22Rv1 (cell line): Measurements from ENCODE around the gene GGNBP2.

Experiments used
- H3K27ac ChIP-seq: fragments of 450-650 bp; 2 replicates; pipeline ENCODE4 v1.5.1; 2017
- CTCF ChIP-seq: fragments of 450-650 bp; IDR thresholded peaks from 2 replicates; pipeline ENCODE4 v1.5.1; 2017; ENCODE audit warnings: mild to moderate bottlenecking
- ZFX ChIP-seq: fragments of 450-650 bp; IDR thresholded peaks from 2 replicates; pipeline ENCODE4 v1.6.1; 2017; ENCODE audit warnings: antibody characterized with exemption, borderline replicate concordance

Gene GGNBP2

GRCh38 chr17:36501351-36501750, 43.4 kb upstream of the GGNBP2 start:
- TF ChIP-seq ZFX = no peak
- H3K27ac ChIP-seq = no peak overlapping the region

- no peak overlapping the region for H3K27ac ChIP-seq
- TF ChIP-seq CTCF = no peak
- no peak for TF ChIP-seq ZFX
Measured at GRCh38 chr17:36501963-36502362, 42.8 kb upstream of the GGNBP2 start.

- H3K27ac ChIP-seq = no peak overlapping the region
- TF ChIP-seq CTCF (no peak), ZFX (no peak)
Measured at GRCh38 chr17:36503456-36504155, 41.1 kb upstream of the GGNBP2 start.

GRCh38 chr17:36504156-36504545, 40.6 kb upstream of the GGNBP2 start:
- H3K27ac ChIP-seq = no peak overlapping the region
- TF ChIP-seq ZFX (no peak), CTCF (no peak)

GRCh38 chr17:36505171-36505570, 39.5 kb upstream of the GGNBP2 start:
- TF ChIP-seq ZFX (no peak), CTCF (no peak)

GRCh38 chr17:36506249-36506826, 38.4 kb upstream of the GGNBP2 start:
- no peak overlapping the region for H3K27ac ChIP-seq
- no peak for TF ChIP-seq CTCF
- TF ChIP-seq ZFX = no peak

More at GRCh38 chr17:36505171-36505570, 39.5 kb upstream of the GGNBP2 start:
- no peak overlapping the region for H3K27ac ChIP-seq

GRCh38 chr17:36506831-36507230, 37.9 kb upstream of the GGNBP2 start:
- TF ChIP-seq ZFX = no peak
- TF ChIP-seq CTCF = no peak
- no peak overlapping the region for H3K27ac ChIP-seq
